Measurements from ENCODE around the gene FOXJ2.

The FOXJ2 gene

DNA sequence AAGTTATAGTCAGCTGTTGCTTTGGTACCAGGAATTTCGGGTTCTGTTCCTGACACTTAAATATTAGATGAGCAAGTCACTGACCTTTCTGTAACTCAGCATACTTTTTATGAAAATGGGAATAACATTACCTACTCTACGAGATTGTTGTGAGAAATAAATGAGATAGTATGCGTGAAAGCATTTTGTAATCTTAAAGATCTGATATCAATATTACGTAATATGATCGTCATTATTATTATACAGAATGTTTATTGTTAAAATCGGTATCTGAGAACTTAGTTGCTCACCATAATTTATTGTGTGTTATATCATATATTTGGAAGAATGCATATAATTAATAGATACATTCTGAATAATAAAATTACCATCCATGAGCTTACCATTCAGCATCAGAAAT is 43.4 kb downstream of the FOXJ2 start:
- ChIA-PET CTCF (interaction anchor here (1.2 to 5.5 kb wide), 5 partner anchors 10 to 245 kb away, joined by 4 to 107 read pairs (median 11); partner anchors contain the start of gene C3AR1), POLR2A (no interaction called here)
- no peak overlapping the region for H3K4me3 ChIP-seq (ENCODE audit: low read depth, low read length)
- DNase-seq (ENCODE audit: low read depth, low spot score): no peak
- TF ChIP-seq, protein P1, sequence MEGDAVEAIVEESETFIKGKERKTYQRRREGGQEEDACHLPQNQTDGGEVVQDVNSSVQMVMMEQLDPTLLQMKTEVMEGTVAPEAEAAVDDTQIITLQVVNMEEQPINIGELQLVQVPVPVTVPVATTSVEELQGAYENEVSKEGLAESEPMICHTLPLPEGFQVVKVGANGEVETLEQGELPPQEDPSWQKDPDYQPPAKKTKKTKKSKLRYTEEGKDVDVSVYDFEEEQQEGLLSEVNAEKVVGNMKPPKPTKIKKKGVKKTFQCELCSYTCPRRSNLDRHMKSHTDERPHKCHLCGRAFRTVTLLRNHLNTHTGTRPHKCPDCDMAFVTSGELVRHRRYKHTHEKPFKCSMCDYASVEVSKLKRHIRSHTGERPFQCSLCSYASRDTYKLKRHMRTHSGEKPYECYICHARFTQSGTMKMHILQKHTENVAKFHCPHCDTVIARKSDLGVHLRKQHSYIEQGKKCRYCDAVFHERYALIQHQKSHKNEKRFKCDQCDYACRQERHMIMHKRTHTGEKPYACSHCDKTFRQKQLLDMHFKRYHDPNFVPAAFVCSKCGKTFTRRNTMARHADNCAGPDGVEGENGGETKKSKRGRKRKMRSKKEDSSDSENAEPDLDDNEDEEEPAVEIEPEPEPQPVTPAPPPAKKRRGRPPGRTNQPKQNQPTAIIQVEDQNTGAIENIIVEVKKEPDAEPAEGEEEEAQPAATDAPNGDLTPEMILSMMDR (IDR thresholded peaks at IDR 0.05; ENCODE audit: insufficient read depth, low read length, missing control alignments): no peak

DNA sequence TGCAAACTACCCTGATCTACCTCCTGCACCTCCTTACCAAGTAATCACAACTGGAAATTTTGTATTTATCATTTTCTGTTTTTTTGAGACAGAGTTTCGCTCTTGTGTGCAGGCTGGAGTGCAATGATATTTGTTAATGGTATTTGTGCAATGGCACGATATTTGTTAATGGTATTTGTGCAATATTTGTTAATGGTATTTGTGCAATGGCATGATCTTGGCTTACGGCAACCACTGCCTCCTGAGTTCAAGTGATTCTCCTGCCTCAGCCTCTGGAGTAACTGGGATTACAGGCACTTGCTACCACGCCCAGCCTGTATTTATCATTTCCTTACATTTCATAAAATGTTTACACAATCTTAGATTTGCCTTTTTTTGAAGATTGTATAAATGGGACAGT is 43.9 kb downstream of the FOXJ2 start:
- H3K4me3 ChIP-seq (ENCODE audit: low read depth, low read length): no peak overlapping the region
- POLR2A ChIA-PET: no interaction called here
- CTCF ChIA-PET: interaction anchor here (1.2 to 5.5 kb wide), 6 partner anchors 10 to 246 kb away, joined by 4 to 107 read pairs (median 10); partner anchors contain the start of gene C3AR1
- DNase-seq (ENCODE audit: low read depth, low spot score): no peak
- TF ChIP-seq, protein P1 (IDR thresholded peaks at IDR 0.05; ENCODE audit: insufficient read depth, low read length, missing control alignments): no peak

DNA sequence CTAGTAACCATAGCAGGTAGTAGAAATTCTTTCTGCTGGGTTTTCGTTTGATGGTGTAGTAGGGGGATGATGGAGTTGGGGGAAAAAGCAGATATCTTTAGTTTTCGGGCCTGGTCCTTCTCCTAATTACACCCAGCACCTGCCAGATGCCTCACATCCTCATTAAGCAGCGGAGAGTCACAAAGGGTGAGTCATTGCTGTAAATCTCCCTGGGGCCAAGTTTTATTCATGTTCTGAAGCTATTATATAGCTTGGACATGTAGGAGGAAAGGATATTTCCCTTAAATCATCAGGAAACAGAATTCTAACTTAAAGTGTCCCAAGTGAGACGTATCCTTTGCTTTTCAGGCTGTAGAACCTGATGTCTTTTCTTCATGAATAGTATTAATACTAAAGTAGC is 44.7 kb downstream of the FOXJ2 start:
- TF ChIP-seq, protein P1 (IDR thresholded peaks at IDR 0.05; ENCODE audit: insufficient read depth, low read length, missing control alignments): no peak
- ChIA-PET CTCF (interaction anchor here (0.6 to 5.5 kb wide), 14 partner anchors 10 to 247 kb away, joined by 3 to 107 read pairs (median 11); partner anchors contain the start of gene C3AR1), POLR2A (interaction anchor here (0.9 kb wide), 1 partner anchor 36 kb away, joined by 3 read pairs; no protein-coding TSS in a partner anchor)
- DNase-seq (ENCODE audit: low read depth, low spot score): no peak
- no peak overlapping the region for H3K4me3 ChIP-seq (ENCODE audit: low read depth, low read length)

DNA sequence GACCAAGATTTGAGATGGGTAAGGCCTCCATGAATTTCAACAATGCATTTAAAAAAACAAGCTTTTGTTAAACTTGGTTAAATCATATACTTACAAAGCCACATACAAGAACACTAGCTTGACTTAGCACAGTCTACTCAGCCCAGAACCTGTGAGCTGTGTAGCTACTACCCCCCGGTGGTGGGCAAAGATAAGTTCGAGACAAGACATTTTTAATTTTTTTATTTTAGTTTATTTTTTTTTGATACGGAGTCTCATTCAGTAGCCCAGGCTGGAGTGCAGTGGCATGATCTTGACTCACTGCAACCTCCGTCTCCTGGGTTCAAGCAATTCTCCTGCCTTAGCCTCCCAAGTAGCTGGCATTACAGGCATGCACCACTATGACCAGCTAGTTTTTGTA is 45.9 kb downstream of the FOXJ2 start:
- CTCF ChIA-PET: interaction anchor here (0.6 to 5.5 kb wide), 20 partner anchors 9 to 248 kb away, joined by 3 to 107 read pairs (median 8); partner anchors contain the start of gene C3AR1
- peak; percentile 52 for DNase-seq (ENCODE audit: low read depth, low spot score)
- H3K4me3 ChIP-seq (ENCODE audit: low read depth, low read length): no peak overlapping the region
- TF ChIP-seq, protein P1 (IDR thresholded peaks at IDR 0.05; ENCODE audit: insufficient read depth, low read length, missing control alignments): peak; percentile 44
- POLR2A ChIA-PET: interaction anchor here (0.9 kb wide), 1 partner anchor 44 kb away, joined by 3 read pairs; no protein-coding TSS in a partner anchor

DNA sequence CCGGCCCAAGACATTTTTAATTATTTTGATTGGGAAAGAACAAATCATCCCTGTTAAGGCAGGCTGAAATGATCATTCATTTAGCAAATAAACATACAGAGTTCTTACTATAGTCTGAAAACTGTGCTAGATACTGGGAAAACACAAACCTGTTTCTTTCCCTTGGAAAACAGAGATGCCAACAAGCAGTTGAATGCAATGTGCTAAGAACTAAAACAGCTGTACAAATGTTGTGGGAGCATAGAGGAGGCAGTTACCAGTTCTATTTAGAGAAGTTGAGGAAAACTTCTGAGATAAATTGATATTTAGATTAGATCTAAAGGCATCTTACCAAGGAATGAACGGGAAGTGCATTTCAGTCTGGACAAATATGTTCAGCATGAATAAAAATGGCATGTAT is 46.4 kb downstream of the FOXJ2 start:
- POLR2A ChIA-PET: interaction anchor here (0.9 kb wide), 1 partner anchor 44 kb away, joined by 3 read pairs; no protein-coding TSS in a partner anchor
- CTCF ChIA-PET: interaction anchor here (1.0 to 5.5 kb wide), 18 partner anchors 9 to 248 kb away, joined by 3 to 107 read pairs (median 10); partner anchors contain the start of gene C3AR1
- H3K4me3 ChIP-seq (ENCODE audit: low read depth, low read length): no peak overlapping the region
- TF ChIP-seq, protein P1 (IDR thresholded peaks at IDR 0.05; ENCODE audit: insufficient read depth, low read length, missing control alignments): no peak
- DNase-seq (ENCODE audit: low read depth, low spot score): no peak

DNA sequence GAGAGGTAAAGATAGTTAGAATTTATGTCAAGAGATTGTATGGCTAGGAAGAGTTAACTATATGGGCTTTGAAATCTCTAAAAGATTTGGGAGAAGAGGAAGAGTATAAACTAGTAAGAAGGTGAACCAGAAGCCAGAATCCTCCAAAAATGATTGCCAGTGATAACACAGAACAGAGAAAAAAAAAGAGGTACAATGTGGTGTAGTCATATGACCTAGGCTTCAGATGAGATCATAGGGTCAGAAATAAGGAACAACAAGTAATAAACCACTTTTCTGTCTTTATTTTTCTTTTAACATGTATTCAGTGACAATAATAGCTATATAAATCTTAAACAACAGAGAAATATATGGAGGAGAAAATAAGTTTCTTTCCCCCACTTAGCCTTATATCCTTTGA is 47.6 kb downstream of the FOXJ2 start:
- DNase-seq (ENCODE audit: low read depth, low spot score): no peak
- TF ChIP-seq, protein P1 (IDR thresholded peaks at IDR 0.05; ENCODE audit: insufficient read depth, low read length, missing control alignments): no peak
- CTCF ChIA-PET: interaction anchor here (1.0 kb wide), 1 partner anchor 34 kb away, joined by 3 read pairs; no protein-coding TSS in a partner anchor
- H3K4me3 ChIP-seq (ENCODE audit: low read depth, low read length): no peak overlapping the region
- POLR2A ChIA-PET: no interaction called here
